Measurements from ENCODE around the gene RHEBL1.
"Not testable (repeated sequence)": the region's sequence is repeated elsewhere in the genome, so short reads cannot be mapped to it uniquely, and the experiment has no call there.

Gene RHEBL1

GRCh38 chr12:49089821-49090773 lies 20.3 kb upstream of the RHEBL1 start:
- in situ Hi-C loops (cut with MboI; ENCODE audit: low sequenced_read_pairs), result no loop called here

- in situ Hi-C loops (cut with MboI; ENCODE audit: low sequenced_read_pairs), result no loop called here
These were observed 19.2 kb upstream of the RHEBL1 start for GRCh38 chr12:49088932-49089330.

GRCh38 chr12:49088150-49088931 lies 18.6 kb upstream of the RHEBL1 start:
- in situ Hi-C loops (cut with MboI; ENCODE audit: low sequenced_read_pairs), result no loop called here

GRCh38 chr12:49086116-49086515 lies 16.3 kb upstream of the RHEBL1 start:
- in situ Hi-C loops (cut with MboI; ENCODE audit: low sequenced_read_pairs), result no loop called here

GRCh38 chr12:49084438-49084837 lies 14.7 kb upstream of the RHEBL1 start:
- in situ Hi-C loops (cut with MboI; ENCODE audit: low sequenced_read_pairs), result no loop called here

- in situ Hi-C loops (cut with MboI; ENCODE audit: low sequenced_read_pairs), result no loop called here
These were observed 10.0 kb upstream of the RHEBL1 start for GRCh38 chr12:49079793-49080192.

- in situ Hi-C loops (cut with MboI; ENCODE audit: low sequenced_read_pairs), result no loop called here
These were observed 1.2 kb upstream of the RHEBL1 start for GRCh38 chr12:49070971-49071370.

- in situ Hi-C loops (cut with MboI; ENCODE audit: low sequenced_read_pairs), result no loop called here
These were observed 786 bp downstream of the RHEBL1 start for GRCh38 chr12:49068879-49069506.

- in situ Hi-C loops (cut with MboI; ENCODE audit: low sequenced_read_pairs), result no loop called here
These were observed 3.7 kb downstream of the RHEBL1 start for GRCh38 chr12:49066120-49066519.

GRCh38 chr12:49064767-49065152 lies 5.0 kb downstream of the RHEBL1 start:
- in situ Hi-C loops (cut with MboI; ENCODE audit: low sequenced_read_pairs), result no loop called here

GRCh38 chr12:49061916-49062315 lies 7.9 kb downstream of the RHEBL1 start:
- in situ Hi-C loops (cut with MboI; ENCODE audit: low sequenced_read_pairs), result not testable (repeated sequence)

- in situ Hi-C loops (cut with MboI; ENCODE audit: low sequenced_read_pairs), result no loop called here
These were observed 8.6 kb downstream of the RHEBL1 start for GRCh38 chr12:49061157-49061650.

- in situ Hi-C loops (cut with MboI; ENCODE audit: low sequenced_read_pairs), result no loop called here
These were observed 9.3 kb downstream of the RHEBL1 start, which contains the start of gene KMT2D for GRCh38 chr12:49060237-49061156. Gene KMT2D (minus strand): TSS chr12:49060794. CDS start chr12:49055324, 5,470 bp downstream.

- in situ Hi-C loops (cut with MboI; ENCODE audit: low sequenced_read_pairs), result no loop called here
These were observed 10.2 kb downstream of the RHEBL1 start for GRCh38 chr12:49059299-49060171.

- in situ Hi-C loops (cut with MboI; ENCODE audit: low sequenced_read_pairs), result no loop called here
These were observed 10.8 kb downstream of the RHEBL1 start for GRCh38 chr12:49059045-49059298.

- in situ Hi-C loops (cut with MboI; ENCODE audit: low sequenced_read_pairs), result no loop called here
These were observed 11.3 kb downstream of the RHEBL1 start for GRCh38 chr12:49058366-49059044.

GRCh38 chr12:49057888-49058287 lies 11.9 kb downstream of the RHEBL1 start:
- in situ Hi-C loops (cut with MboI; ENCODE audit: low sequenced_read_pairs), result no loop called here

- in situ Hi-C loops (cut with MboI; ENCODE audit: low sequenced_read_pairs), result no loop called here
These were observed 13.6 kb downstream of the RHEBL1 start for GRCh38 chr12:49055978-49056754.
